Stimulated activated CD4-positive, alpha-beta T cell treated with anti-CD3 and anti-CD28 coated beads, Interleukin-4, amount 100 ng/mL, for 24 hours (primary cell): Measurements from ENCODE around the gene RPL35.

Experiments
- DNase-seq: peaks from one replicate; pipeline ENCODE4 v3.0.0-alpha.2; 2020

RPL35 gene

DNA sequence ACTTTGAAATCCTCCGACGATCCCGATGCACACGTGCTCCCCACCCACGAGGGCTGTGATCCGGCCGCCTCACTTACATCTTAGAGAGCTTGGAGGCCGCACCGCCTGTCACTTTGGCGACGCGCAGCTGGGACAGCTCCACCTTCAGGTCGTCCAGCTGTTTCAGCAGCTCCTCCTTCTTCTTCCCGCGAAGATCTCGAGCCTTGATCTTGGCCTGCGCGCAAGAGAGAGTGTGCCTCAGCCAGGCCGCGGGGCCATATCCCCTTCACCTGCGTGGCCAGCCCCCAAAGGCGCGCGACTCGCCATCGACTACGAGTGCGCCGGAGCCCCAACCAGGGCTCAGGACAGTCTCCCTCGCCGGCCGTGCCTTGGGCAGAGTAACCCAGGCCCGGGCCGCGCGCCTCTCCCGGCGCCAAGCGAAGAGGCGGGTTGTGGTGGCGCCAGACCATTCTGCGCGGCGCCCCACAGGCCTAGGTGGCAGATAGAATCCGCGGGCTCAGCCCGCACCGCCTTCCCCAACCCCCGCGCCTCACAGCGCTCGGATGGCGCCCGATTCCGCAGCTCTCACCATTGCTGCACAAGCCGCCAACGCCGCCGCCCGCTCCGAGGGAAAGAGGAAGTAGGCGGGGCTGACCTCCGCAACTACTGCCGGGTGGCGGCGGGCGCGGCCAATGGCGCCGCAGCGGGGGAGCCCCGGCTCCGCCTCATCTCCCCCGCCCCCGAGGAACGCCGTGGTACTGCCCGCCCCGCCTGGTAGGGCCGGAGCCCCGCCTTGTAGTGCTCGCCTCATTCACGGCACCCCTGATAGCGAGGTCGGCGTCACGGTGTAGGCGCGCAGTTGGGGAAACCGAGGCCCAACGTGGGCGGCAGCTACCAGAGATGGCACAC, at the start of gene RPL35, which contains the start of gene ARPC5L:
TSS of gene RPL35 (minus strand) at position 616 of the 888 bp plus-strand sequence. CDS start at position 571, 45 bp downstream.
TSS of gene ARPC5L (plus strand) at position 789 of the 888 bp plus-strand sequence. CDS start 7,161 bp downstream, outside the sequence.
- DNase-seq: peak; percentile 97

DNA sequence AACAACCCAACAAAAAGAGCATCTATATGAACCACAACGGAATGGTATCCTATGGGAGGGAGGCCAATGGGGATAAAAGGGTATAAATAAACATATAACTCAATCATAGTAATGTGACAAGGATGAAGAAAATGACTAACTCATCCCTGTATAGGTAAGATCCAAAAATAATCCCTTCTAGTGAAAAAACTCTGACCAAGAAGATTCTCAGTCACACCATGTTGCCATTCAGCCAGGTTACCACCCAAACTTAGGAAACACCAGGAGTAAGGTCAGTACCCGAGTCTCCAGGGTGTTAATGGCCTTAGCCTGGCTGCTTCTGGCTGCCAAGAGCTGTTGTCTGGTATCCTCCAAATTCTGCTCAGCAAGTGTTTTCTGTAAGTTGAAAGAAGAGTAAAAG, 46.3 kb upstream of the RPL35 start:
- no peak for DNase-seq

DNA sequence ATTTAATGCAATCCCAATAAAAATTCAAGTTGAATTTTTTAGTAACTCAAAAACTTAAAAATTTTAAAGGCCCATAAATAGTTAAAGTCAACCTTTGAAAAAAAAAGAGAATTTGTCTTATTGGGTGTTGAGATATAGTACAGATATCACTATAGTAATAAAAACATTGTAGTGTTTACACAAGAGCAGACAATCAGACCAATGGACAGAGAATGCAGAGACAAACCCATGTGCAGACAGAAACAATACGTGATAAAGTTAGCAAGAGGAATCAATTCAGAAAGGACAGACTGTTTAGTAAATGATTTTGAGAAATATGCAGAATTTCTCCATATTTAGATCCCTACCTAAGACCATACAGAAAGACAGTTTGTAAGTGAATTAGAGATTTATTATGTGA, 45.2 kb upstream of the RPL35 start:
- no peak for DNase-seq

DNA sequence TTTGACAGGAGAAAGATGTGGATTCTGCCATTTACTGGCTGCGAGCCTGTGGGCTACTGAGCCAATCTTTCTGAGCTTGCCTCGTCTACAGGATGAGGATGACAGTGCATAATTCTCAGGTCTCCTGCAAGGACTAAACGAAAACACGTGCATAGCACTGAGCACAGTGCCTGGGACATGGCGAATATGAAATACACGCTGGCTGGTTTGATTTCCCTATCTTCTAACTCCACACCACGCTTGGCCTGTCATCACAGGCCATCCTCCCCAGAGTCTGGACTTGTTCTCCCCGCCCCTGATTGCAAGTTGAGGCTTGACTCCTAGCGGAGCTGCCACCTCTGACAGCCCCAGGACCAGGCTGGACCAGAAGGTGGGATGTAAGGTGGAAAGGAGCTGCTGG, 38.1 kb upstream of the RPL35 start:
- DNase-seq: no peak

DNA sequence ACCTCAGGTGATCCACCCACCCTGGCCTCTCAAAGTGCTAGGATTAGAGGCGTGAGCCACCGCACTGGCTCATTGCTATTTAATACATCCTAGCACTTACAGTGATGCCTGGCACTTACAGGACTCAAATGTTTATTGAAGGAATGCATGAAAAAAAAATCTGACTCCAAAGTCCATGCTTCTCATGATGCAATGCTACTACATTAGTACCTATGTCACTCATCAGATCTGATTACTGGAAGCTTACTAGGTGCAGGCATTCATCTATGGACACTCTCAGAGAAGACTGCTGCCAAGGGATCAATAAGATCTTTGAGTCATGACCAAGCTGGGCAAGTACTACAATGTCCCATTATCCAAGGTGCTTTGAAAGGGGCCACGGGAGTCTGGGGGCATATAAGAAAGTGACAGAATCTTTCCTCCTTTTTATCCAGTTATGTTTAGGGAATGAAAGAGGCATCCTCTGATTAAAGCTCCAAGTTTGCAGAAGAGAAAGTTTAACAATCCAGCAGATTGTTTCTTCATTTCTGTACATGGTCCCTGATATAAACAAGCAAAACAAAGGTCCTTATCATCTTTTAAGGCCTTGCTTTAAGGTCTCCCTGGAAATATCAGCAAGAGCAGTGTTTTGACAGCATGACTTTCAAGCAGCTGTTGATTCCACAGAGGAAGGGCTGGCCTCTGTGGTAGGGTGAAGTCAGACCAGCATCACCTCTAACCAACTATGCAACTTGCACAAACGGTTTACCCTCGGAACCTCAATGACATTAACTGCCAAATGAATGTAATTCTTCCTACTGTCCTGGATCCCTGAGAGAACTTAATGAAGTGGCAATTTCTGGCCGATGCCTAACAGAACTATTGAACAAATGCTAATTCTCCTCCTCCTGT, 36.1 kb upstream of the RPL35 start:
- DNase-seq: no peak

DNA sequence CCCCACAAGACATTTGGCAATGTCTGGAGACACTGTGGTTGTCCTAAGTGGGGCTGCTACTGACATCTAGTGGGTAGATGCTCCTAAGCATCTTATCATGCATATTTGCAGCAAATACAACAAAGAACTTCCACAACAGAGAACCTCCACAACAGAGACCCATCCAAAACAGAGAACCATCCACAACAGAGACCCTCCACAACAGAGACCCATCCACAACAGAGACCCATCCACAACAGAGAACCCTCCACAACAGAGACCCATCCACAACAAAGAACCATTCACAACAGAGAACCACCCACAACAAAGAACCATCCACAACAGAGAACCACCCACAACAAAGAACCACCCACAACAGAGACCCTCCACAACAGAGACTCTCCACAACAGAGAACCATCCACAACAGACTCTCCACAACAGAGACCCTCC, 33.0 kb upstream of the RPL35 start:
- DNase-seq: peak; percentile 38

DNA sequence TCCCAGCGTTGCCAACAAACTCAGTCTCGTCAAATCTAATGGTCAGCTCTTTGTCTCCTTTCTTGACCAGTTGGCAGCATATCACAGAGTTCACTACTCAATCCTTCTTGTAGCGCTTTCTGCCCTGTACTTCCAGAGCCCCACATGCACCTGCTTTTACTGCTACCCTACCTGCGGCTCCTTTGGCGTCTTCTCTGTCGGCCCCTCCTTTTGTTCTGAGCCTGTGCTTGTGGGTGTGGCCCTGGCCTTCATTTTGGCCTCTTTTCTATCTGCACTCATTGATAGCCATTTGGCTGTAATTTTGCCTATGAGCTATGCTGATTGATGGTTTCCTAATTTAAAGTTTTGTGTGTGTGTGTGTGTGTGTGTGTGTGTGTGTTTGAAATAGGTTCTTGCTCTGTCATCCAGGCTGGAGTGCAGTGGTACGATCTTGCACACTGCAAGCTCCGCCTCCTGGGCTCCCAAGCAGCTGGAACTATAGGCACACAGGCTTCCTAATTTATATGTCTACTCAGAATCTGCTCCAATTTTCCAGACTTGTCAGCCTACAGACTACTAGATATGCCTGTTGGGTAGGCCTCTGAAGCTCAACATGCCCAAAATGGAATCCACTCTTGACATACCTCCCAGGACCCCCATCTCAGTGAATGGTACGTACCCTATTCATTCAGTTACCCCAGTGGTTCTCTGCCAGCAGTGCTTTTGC, 32.4 kb upstream of the RPL35 start:
- DNase-seq: no peak

DNA sequence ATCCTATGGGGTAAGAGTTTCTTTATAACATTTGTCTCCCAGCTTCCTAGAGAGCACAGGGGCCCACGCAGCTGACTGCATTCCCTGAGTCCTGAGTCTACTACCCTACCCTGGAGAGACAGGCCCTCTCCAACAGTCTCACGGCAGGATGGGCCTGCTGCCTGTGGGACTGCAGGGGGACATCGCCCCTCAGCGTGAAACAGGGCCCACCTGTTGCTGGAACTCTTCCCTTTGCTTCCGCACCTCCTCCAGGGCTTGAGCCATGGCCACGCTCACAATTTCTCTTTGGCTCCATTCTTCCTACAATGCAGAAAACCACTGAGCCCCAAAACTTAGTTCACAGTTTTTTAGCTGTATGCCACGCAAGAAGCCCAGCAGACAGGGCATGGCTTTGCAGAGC, 28.4 kb upstream of the RPL35 start:
- no peak for DNase-seq

DNA sequence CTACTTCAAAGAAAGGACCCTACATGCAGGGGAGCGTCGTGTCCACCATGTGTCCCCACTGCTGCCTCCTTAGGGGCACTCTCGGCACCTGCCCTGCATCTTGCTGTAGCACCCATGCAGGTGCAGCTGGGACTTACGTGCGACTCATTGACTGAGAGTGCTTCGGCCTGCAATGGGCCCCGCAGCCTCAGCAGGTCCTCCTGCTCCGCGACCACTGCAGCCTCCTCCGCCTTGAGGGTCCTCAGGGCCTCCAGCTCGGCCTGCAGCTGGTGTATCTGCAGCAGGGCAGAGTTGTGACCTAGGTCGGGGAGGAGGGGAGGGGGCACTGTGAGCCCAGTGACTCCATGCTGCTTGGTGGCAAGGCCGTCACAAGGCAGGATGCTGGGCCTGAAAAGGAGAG, 27.2 kb upstream of the RPL35 start:
- DNase-seq: no peak

DNA sequence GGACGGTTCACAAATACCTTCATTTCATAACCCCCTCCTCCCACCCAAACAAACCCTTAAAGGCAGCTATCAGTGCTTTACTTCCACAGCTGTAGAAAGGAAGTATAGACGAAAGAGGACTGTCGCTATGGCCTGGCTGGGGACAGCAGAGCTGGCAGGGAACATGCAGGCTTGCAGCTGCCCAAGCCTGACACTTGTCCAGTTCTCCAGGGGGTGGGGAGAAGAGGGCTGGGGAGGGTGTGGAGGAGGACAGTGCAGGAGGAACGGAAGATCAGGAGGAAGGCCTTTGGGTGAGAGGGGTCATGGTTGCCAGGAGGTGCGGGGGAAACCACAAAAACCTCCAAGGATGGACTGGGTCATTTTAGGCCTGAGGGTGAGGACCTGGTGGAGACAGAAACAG, 26.1 kb upstream of the RPL35 start:
- DNase-seq: no peak

DNA sequence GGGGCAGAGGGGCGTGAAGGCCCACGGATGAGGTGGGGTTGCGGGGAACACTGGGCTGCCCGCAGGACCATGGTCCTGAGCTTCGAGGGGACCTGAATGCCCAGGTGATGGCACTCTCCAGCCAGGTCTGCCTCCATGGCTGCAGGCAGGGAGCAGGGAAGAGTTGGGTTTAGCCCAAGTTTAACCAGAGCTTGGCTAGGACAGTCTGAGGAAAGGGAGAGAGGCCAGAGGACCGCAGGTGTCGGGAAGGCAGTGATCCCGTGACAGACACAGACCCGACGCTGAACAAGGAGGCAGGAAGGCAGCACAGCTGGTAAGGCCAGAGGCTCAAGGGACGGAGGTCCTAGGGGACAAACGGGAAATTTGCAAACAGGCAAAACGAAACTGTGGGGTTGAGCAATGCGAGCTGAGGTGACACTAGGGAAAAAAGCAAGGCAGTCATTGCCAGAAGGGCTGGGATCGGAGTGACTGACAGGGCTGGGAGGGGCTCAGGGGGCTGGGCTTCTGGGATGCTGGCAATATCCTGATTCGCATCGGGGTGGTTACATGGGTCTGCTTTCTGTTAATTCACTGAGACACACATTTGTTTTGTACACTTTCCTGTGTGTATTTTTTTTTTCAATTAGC, 25.2 kb upstream of the RPL35 start:
- no peak for DNase-seq

DNA sequence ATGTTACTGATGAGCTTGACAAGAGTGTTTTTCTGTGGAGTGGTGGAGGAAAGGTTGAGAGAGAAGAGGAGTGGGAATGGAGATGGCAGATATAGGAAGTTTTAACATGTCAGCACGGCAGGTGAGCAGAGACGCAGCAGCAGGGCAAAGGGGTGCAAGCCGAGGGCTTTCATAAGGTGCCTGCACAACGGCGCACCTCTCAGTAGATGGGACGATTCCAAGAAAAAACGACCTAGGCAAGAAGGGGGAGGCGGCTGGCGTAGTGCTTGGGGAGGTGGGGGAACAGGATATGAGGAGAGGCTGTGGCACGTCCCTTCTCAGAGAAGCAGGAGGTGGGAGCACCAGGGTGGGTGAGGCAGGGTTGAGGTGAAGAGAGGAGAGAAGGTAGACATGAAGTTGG, 24.7 kb upstream of the RPL35 start:
- DNase-seq: no peak

DNA sequence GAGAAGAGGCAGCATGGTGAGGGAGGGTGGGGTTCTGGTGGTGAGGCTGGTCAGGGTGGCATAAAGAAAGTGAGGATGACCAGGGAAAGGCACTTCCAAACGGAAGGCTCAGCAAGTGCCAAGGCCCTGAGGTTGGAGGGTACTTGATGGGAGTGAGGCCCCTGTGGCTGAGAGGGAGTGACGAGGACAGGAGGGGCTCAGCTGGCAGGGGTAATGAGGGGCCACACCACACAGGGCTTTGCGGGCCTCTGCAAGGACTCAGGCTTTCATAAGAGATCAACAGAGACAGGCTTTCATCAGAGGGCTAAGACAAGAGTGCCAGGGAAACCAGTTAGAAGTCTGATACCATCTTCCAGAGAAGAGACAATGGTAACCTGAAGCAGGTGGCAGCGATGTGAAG, 23.8 kb upstream of the RPL35 start:
- DNase-seq: no peak

DNA sequence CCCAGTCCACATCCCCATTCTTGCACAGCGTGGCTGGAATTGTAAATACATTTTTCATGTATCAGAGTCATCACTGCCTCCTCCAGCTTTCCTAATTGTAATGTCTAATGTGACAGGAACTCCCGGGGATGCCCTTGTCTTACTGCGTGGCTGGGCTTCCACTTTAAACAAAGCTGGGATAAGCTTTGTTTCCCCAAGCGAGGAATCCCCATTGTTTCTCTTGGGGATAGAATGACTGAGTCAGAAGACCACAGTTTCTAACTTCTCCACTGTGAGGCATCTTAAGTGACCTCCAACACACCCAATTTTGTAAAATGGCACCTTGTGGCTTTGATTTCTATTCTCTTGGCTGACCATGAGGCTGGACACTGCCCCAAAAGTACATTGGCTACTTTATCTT, 22.6 kb upstream of the RPL35 start:
- DNase-seq: no peak

DNA sequence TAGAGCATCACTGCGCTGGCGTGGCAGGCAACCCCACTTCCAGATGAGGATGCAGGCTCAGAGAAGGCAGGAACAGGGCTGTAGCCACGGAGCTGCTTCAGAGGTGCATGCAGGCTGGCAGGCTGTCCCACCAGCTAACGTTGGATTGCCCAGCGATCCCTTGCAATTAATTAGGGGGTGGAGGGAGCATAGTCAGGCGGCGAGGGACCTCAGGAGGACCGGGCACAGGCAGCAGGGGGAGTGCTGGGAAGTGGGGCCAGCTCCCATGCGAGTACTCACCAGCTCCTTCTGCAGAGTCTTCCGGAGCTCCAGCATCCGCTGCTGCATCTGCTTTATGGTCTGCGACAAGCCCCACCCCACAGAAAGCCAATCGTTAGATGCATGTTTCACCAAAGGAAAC, 20.5 kb upstream of the RPL35 start:
- DNase-seq: no peak

DNA sequence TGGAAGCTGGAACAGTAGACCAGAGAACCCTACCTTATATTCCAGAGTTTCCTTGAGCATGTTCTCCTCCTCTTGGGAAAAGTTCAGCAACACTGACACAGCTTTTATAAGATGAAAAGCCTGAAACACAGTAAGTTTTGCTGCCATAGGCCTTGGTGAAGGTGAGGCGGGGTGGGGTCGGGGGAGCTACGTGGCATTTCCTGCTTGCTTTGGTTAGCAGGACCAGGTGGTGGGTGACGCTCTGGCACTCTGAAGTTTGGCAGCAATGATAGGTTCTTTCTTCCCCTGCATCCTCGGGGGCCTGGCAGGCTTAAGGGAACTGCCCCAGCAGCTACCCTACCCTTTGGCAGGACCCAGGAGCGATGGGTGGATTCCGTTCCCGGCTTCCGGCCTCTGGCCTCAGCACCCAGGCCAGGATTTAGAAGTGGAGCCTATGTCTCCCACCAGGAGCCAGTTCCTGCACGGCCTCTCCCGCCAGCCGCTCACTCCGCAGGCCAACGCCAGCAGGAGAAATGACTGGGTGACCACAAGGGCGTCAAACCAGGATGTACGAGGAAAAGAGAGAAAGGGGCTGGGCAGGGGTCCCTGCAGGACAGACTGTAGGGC, 19.5 kb upstream of the RPL35 start:
- no peak for DNase-seq

DNA sequence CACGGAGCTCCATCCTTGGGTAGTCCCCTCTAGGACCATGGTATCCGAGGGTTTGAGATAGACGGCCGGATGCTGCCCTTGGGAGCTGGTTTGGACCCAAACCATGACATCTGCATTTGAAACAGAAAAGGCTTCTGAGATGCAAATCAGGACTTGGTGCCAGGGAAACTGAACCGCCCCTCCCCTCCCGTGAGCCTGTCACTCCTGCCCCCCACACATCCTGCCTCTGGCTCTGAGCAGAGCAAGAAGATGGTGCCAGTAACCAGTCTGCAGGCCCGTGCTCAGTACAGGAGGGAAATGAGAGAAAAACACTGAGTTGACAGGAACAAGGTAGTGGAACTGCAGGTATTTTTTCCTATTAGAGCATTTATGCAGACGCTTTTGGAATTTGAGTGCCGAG, 18.7 kb upstream of the RPL35 start:
- DNase-seq: no peak

DNA sequence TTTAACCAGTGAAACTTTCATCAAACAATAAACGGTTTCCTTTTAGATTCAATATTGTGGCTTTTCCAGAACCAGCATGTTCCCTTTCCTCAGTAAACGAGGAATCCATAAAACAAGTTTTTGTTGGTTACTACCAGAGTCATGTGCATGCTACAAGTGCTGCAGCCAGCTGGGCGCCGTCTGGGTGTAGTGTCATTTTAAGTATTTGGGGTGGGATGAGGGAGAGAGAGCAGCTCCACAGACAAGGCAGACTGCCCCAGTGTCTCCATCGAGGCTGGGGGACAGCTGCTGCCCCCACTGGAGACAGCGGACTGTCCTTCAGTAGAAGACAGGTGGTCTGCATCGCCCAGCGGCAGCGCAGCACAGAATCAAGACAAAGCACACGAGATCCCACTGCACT, 17.5 kb upstream of the RPL35 start:
- DNase-seq: no peak

DNA sequence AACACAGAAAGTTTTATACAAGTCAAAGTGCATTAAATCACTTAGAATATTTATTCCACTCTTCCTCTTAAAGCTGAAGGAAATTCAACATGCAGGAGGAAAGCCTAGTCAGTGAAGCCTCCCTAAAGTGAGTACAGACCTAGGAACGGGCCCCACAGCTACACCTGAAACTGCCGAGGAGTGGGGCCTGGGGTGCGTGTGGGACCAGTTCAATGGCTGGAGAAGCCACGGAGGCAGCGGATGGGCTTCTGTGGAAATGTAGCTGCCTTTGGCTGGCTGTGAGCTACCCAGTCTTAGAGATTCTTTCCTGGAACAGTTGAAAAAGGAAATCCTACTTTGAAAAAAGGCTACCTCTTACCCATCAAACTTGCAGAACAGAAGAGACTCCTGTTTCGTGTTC, 16.8 kb upstream of the RPL35 start:
- DNase-seq: no peak

DNA sequence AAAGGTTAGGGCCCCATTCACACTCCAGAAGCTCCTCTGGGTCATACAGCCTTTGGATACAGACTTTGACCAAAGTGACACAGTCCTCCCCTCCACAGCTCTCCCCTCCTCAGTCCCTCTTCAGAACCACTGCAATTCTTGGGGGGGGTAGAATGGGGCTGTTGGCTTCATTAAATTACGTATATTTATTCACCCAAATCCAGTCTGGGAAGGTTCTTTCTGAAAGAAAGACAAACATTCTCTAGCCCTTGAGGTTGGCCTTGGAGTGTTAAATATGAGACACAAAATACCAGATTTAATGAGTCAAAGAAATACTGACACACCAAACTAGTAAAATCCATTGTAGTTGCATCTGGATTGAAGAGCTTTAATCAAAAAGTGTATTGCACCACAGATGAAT, 16.3 kb upstream of the RPL35 start:
- no peak for DNase-seq

DNA sequence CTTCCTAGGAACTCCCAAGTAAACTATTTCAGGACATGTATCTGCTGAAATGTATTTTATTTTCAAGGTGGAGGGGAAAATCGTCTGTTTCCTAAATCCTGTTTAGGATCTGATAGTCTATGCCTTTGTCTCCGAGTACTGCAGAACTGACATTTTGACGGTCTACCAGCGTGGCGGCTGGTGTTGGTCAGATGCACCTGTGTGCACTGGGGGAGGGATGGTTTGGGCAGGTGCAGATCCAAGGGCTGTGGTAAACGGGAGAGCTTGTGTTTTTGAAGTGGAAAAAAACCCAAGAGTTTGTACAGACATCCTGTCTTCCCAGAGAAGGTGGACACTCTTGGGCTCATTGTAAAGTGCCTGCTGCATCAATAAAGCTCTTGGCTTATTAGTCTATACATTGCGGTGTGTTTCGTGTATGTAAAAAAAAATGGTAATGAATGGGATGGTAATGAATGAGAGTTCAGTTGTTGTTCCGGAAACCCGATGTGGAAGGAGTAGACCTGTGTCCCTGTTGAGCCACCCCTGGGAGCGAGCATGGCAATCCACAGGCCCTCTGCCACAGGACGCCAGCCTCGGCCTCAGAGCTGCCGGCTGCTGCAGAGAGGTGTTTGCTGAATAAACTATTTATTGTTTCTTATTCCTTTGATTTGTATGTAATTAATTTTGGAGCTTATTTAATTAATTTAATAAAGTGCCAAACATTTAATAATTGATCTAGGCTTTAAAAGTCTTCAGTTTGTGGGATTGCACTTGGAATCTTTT, 15.4 kb upstream of the RPL35 start:
- DNase-seq: no peak
